ENCODE measurements around the gene ITGA6.
A peak's percentile ranks its signal among the peaks of the same experiment; 100 is the strongest.

Gene ITGA6

GRCh38 chr2:172440795-172441194, 13.4 kb downstream of the ITGA6 start:
- no peak for DNase-seq (ENCODE audit: low spot score)

GRCh38 chr2:172442072-172442895, 14.9 kb downstream of the ITGA6 start:
- no peak for DNase-seq (ENCODE audit: low spot score)

- DNase-seq (ENCODE audit: low spot score): no peak
These were observed 18.5 kb downstream of the ITGA6 start for GRCh38 chr2:172445851-172446250.

GRCh38 chr2:172446474-172447063, 19.2 kb downstream of the ITGA6 start:
- DNase-seq (ENCODE audit: low spot score): no peak

GRCh38 chr2:172447811-172448493, 20.6 kb downstream of the ITGA6 start:
- DNase-seq (ENCODE audit: low spot score): no peak

GRCh38 chr2:172448544-172449267, 21.3 kb downstream of the ITGA6 start:
- DNase-seq (ENCODE audit: low spot score): no peak

GRCh38 chr2:172449911-172450550, 22.6 kb downstream of the ITGA6 start:
- no peak for DNase-seq (ENCODE audit: low spot score)

- DNase-seq (ENCODE audit: low spot score): no peak
These were observed 24.5 kb downstream of the ITGA6 start for GRCh38 chr2:172451923-172452322.

- DNase-seq (ENCODE audit: low spot score): no peak
These were observed 25.5 kb downstream of the ITGA6 start for GRCh38 chr2:172452845-172453244.

- DNase-seq (ENCODE audit: low spot score): no peak
These were observed 27.2 kb downstream of the ITGA6 start for GRCh38 chr2:172454404-172455120.

- no peak for DNase-seq (ENCODE audit: low spot score)
These were observed 27.7 kb downstream of the ITGA6 start for GRCh38 chr2:172455121-172455515.

- no peak for DNase-seq (ENCODE audit: low spot score)
These were observed 28.6 kb downstream of the ITGA6 start for GRCh38 chr2:172456002-172456401.

GRCh38 chr2:172457536-172457935, 30.1 kb downstream of the ITGA6 start:
- no peak for DNase-seq (ENCODE audit: low spot score)

- DNase-seq (ENCODE audit: low spot score): no peak
These were observed 31.3 kb downstream of the ITGA6 start for GRCh38 chr2:172458561-172459124.

- DNase-seq (ENCODE audit: low spot score): no peak
These were observed 33.4 kb downstream of the ITGA6 start for GRCh38 chr2:172460780-172461201.

- peak; percentile 42 for DNase-seq (ENCODE audit: low spot score)
These were observed 34.4 kb downstream of the ITGA6 start for GRCh38 chr2:172461591-172462372.

GRCh38 chr2:172462373-172462848, 35.0 kb downstream of the ITGA6 start:
- DNase-seq (ENCODE audit: low spot score): no peak

GRCh38 chr2:172462849-172463381, 35.5 kb downstream of the ITGA6 start:
- no peak for DNase-seq (ENCODE audit: low spot score)

- no peak for DNase-seq (ENCODE audit: low spot score)
These were observed 37.2 kb downstream of the ITGA6 start for GRCh38 chr2:172464400-172465129.

Measured in hematopoietic multipotent progenitor cell treated with erythropoietin and hydrocortisone succinate and interleukin-3 and kit ligand, for 15 days (in vitro differentiated cells).